AG10803 (cell line): ENCODE results near the gene AP2A1.

ENCODE experiments used
- DNase-seq: peaks from one replicate; pipeline ENCODE4 v3.0.0; 2010; ENCODE audit warnings: low read depth
- H3K4me3 ChIP-seq: 2 replicates; pipeline ENCODE4 v1.5.1; 2011; ENCODE audit warnings: mild to moderate bottlenecking, low read length, control low read depth
- CTCF ChIP-seq: conservative IDR thresholded peaks from 2 replicates; pipeline ENCODE4 v1.5.1; 2011; ENCODE audit warnings: mild to moderate bottlenecking, low read length, control low read depth, inconsistent platforms

Gene AP2A1

GRCh38 chr19:49739098-49739497 lies 27.7 kb upstream of the AP2A1 start:
- H3K4me3 ChIP-seq = no peak overlapping the region
- no peak for TF ChIP-seq CTCF
- no peak for DNase-seq

- DNase-seq = no peak
- no peak for TF ChIP-seq CTCF
- no peak overlapping the region for H3K4me3 ChIP-seq
Measured at GRCh38 chr19:49739933-49740332, 26.9 kb upstream of the AP2A1 start.

- no peak for TF ChIP-seq CTCF
- no peak for DNase-seq
- H3K4me3 ChIP-seq = no peak overlapping the region
Measured at GRCh38 chr19:49741210-49741844, 25.5 kb upstream of the AP2A1 start.

- H3K4me3 ChIP-seq = no peak overlapping the region
- DNase-seq = no peak
- TF ChIP-seq CTCF = no peak
Measured at GRCh38 chr19:49744946-49745381, 21.8 kb upstream of the AP2A1 start.

- no peak overlapping the region for H3K4me3 ChIP-seq
- DNase-seq = peak; percentile 32
- no peak for TF ChIP-seq CTCF
Measured at GRCh38 chr19:49746206-49746958, 20.4 kb upstream of the AP2A1 start.

GRCh38 chr19:49749055-49749716 lies 17.6 kb upstream of the AP2A1 start:
- no peak for DNase-seq
- no peak for TF ChIP-seq CTCF
- H3K4me3 ChIP-seq = no peak overlapping the region
